ENCODE data around the gene C1QC.

Gene C1QC

GRCh38 chr1:22681556-22682276 is 38.3 kb downstream of the C1QC start:
- no peak for DNase-seq

GRCh38 chr1:22683547-22683946 is 40.1 kb downstream of the C1QC start:
- no peak for DNase-seq

- no peak for DNase-seq
Observed at GRCh38 chr1:22685591-22686059, 42.2 kb downstream of the C1QC start.

DNA sequence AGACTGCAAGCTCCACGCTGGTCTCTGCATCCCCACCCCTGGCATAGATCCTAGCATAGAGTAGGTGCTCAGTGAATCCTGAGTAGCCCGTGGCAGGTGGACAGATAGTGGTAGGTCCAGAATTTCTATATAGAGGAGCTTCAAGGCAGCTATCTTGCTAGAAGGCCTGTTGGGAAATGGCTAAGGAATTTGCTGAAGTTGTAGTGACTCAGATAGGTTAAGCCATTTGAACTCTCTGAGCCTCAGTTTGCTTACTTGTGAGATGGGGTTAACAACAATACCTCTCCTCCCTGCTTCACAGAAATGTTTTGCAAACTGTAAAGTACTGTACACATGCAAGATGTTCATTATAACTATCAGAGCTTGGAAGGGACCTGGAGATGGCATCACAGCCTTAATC is 43.8 kb downstream of the C1QC start:
- DNase-seq, result no peak

DNA sequence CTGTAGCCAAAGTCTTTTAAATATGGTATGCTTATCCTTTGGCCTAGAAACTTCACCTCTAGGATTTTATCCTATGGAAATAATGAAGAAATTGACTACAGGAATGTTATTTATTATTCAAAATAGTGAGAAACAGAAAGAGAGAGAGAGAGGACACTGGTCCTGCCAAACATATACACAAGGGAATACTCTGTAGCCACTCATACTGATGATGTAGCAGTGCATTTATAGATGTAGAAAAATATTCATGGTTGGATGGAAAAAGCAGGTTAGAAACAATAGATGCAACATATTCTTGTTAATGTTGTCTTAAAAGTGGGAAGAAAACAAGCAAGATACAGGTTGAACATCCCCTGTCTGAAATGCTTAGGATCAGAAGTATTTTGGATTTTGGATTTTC is 45.0 kb downstream of the C1QC start:
- no peak for DNase-seq

DNA sequence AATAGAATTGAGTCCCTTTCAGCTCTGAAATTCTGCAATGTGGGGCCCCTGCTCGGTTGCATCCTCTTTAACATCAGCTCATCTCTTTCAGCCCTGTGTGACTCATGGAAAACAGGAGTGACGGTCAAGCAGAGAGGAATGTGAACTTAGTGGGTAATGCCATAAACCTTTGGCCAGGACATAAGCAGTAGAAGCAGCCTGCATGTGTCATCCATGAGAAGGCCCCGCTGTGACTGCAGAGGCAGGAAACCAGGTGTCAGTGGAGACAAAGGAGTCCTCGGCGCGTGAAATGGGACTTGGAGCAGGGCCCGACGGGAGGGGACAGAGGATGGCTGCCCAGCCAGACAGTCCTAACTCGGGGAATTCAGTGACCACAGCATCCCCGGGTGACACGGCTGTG is 46.1 kb downstream of the C1QC start:
- no peak for DNase-seq

- no peak for DNase-seq
Observed at GRCh38 chr1:22691031-22691753, 47.8 kb downstream of the C1QC start.

DNA sequence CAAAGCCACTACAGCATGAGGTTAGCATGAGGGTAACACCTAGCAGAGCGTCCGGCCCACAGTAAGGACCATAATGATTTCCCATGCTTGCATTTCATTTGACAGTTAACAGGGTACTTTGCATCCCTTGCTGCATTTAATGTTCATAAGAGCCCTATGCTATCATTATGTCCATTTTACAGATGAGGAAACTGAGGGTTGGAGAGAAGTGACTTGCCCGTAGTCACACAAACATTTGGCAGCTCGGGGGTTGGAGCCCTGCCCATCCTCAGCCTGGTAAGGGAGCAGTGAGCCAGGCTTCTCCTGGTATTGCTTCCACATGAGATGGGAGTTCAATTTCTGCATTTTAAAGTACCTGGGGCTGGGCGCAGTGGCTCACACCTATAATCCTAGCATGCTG is 50.7 kb downstream of the C1QC start:
- no peak for DNase-seq

GRCh38 chr1:22696610-22697009 is 53.2 kb downstream of the C1QC start:
- DNase-seq, result no peak

Data from NCI-H1694 treated with DMSO at 0.1 percent for 48 hours (cell line).